Fibroblast of mammary gland (primary cell): ENCODE results near the gene CKMT2.
A peak's percentile ranks its signal among the peaks of the same experiment; 100 is the strongest.

Source experiments
- DNase-seq: peaks from one replicate; pipeline ENCODE4 v3.0.0-alpha.2; 2010; ENCODE audit warnings: low read depth
- H3K4me3 ChIP-seq: 2 replicates; pipeline ENCODE4 v1.5.1; 2011; ENCODE audit warnings: low read depth, mild to moderate bottlenecking, low read length, moderate library complexity; ENCODE audit not compliant: control insufficient read depth
- TF ChIP-seq, protein P1 (sequence below): conservative IDR thresholded peaks from 2 replicates; pipeline ENCODE4 v1.5.1; 2011; ENCODE audit warnings: low read depth, low read length, inconsistent platforms; ENCODE audit not compliant: control insufficient read depth, insufficient read depth

Gene CKMT2

DNA sequence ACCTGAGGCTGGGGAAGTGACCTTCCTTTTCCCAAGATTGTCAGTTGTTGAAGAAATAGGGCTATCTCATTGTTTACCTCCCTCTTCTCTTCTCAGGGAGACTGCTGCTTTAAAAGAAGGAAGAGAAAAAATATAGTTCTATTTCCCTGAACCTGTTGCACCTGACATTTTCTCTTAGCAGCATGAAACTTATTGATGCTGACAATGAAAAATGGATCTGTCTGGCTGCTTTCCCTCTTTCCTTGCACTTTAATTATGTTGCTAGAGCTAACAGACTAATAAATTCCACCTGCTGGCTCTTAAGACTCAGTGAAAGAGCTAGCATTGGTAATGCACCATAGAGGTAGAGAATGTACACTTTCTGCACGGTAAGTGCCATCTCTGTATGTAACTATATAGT, 6.2 kb upstream of the CKMT2 start:
- TF ChIP-seq, protein P1, sequence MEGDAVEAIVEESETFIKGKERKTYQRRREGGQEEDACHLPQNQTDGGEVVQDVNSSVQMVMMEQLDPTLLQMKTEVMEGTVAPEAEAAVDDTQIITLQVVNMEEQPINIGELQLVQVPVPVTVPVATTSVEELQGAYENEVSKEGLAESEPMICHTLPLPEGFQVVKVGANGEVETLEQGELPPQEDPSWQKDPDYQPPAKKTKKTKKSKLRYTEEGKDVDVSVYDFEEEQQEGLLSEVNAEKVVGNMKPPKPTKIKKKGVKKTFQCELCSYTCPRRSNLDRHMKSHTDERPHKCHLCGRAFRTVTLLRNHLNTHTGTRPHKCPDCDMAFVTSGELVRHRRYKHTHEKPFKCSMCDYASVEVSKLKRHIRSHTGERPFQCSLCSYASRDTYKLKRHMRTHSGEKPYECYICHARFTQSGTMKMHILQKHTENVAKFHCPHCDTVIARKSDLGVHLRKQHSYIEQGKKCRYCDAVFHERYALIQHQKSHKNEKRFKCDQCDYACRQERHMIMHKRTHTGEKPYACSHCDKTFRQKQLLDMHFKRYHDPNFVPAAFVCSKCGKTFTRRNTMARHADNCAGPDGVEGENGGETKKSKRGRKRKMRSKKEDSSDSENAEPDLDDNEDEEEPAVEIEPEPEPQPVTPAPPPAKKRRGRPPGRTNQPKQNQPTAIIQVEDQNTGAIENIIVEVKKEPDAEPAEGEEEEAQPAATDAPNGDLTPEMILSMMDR, result no peak
- DNase-seq, result no peak
- H3K4me3 ChIP-seq, result no peak overlapping the region

DNA sequence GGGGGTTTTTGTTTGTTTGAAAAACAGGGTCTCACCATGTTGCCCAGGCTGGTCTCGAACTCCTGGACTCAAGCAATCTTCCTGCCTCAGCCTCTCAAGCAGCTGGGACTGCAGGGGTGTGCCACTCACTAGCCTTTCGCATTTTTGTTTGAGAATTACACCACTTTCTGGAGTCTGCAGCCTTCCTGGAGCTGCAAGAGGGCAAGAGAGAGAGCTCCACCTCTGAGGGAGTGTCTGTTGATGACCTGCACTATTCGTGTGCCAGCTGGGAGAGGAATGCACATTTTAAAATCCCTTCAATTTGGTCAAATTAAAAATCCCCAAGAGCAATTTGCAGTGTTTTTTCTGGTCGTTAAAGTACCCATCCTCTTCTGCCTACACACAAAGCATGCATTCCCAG, 5.0 kb upstream of the CKMT2 start:
- H3K4me3 ChIP-seq, result no peak overlapping the region
- TF ChIP-seq, protein P1, result no peak
- DNase-seq, result no peak

DNA sequence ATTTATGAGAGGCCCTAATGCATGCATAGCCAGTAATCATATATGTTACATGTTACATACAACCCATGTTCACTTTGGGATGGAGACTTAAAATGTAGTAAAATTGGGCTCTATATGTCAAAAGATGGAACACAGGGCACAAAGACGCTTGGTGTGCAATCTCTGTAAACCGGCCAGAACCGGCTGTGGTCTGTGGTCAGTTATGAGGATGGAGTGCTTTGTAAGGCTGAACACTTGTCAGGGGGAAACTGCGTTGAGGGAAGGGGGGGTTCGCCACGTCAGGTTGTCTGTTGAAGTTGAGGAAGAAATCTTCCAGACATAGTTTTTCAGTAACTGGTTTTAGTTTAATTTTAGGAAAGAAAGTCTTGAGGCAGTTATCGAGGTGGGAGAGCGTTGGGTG, 2.7 kb upstream of the CKMT2 start:
- TF ChIP-seq, protein P1, result no peak

DNA sequence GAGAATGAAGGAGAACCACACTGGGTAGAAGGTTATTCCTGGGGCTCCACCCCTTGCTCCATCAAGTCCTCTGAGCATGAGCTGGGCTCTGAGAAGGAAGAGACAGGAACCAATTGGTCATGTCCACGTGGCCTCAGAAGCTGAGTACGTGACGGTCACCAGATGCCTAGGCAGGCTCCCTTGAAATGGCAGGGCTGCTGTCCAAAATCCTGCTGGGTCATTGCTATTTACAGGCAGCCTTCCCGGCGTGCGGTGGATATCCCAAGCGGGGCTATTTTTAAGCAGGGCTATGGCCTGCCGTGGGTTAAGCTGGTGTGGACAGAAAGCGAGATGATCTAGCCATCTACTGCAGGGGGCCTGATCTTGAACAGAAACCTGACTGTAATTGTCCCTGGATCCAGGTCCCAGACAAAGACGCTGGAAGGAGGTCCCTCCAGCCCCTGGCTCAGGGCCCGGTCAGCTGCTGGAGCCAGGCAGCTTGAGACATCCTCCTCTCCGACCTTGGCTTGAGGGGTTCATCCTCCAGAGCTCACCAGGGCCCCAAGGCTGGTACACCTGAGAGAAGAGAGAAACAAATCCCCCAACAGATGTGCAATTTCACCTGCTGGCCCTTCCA, 550 bp upstream of the CKMT2 start:
- H3K4me3 ChIP-seq, result peak overlapping the region; percentile 35
- DNase-seq, result peak; percentile 69
- TF ChIP-seq, protein P1, result no peak

More for the DNA sequence above, 2.7 kb upstream of the CKMT2 start:
- H3K4me3 ChIP-seq, result no peak overlapping the region
- no peak for DNase-seq

DNA sequence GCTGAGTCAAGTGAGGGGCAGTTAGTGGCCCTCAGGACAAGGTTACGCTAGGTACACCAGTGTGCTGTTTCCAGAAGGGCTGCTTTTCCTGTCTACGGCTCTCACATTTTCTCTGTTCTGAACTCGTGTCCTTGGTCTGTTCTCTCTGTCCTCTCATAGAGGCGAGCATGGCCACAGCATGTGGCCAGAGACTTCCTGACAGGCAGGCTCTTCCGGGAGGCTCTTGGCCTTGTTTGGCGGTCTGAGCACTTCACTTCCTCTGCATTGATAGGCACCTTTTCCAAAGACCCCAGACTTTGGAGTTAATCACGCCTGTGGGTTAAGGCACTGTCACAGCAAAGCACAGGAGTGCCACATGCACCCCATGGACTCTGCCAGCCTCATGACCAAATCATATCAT, 1.2 kb downstream of the CKMT2 start:
- H3K4me3 ChIP-seq, result no peak overlapping the region
- DNase-seq, result no peak
- TF ChIP-seq, protein P1, result no peak

DNA sequence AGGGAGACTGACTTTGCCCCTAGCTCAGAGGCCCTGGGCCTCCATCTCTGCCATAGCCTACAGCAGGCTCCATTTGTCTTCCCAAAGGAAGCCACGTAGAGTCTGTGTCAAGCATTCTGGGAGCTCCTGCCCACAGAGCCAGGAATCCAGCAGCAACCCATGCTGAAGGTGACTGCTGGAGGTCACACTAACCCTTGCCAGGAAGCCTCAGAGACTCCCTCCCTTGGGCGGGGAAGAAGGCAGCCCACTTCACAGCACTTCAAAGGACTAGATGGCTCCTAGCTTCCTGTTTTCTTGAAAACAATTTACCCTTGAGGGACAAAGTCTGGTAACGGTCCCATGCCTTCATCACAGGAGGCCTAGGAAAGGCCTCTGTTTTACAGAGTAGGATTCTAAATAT, 1.7 kb downstream of the CKMT2 start:
- no peak overlapping the region for H3K4me3 ChIP-seq
- TF ChIP-seq, protein P1, result no peak
- no peak for DNase-seq
